Ovary (tissue), 9 donors: Measurements from ENCODE around the gene TNFRSF18. TPM values are rescaled to one million over a fixed set of nuclear protein-coding genes. Genes with fewer than 3 reads are reported as not detected.
A peak's percentile ranks its signal among the peaks of the same experiment; 100 is the strongest.

ENCODE experiments used
- DNase-seq, 5 donors: peaks; one replicate each; pipeline ENCODE4 v3.0.0-alpha.2; 2019 to 2020
- H3K27ac ChIP-seq, 2 donors: fragments of 200-600 bp; one replicate each; pipeline versions ENCODE4 v1.5.1 to v1.8.0; 2019 to 2022
- H3K27me3 ChIP-seq: fragments of 200-600 bp; one replicate; pipeline ENCODE4 v1.8.0; 2022
- H3K36me3 ChIP-seq: fragments of 200-600 bp; sonication (generic); one replicate; pipeline ENCODE4 v1.5.1; 2019
- H3K4me1 ChIP-seq: one replicate; pipeline ENCODE4 v1.8.1; 2013; ENCODE audit warnings: mild to moderate bottlenecking, moderate library complexity; ENCODE audit not compliant: insufficient read depth
- H3K4me3 ChIP-seq: fragments of 200-600 bp; sonication (generic); one replicate; pipeline ENCODE4 v1.5.1; 2017
- H3K9me3 ChIP-seq, 2 donors: fragments of 200-600 bp in 1 of 2; sonication (generic) in 1 of 2; one replicate each; pipeline versions ENCODE4 v1.5.1 to v1.8.1; 2013 to 2019; ENCODE audit warnings: mild to moderate bottlenecking in 1 of 2, moderate library complexity in 1 of 2
- CTCF ChIP-seq, 3 donors: fragments of 450-650 bp in 2 of 3; fragments of 200-600 bp in 1 of 3; IDR thresholded peaks; one replicate each; pipeline versions ENCODE4 v1.5.1 to v1.8.0; 2016 to 2022; ENCODE audit warnings: antibody characterized with exemption in 3 of 3, mild to moderate bottlenecking in 1 of 3
- EP300 ChIP-seq: sonication (generic); formaldehyde crosslinking; IDR thresholded peaks from one replicate; pipeline ENCODE4 v1.6.1; 2017; ENCODE audit warnings: antibody characterized with exemption
- POLR2A ChIP-seq: fragments of 450-650 bp; IDR thresholded peaks from one replicate; pipeline ENCODE4 v1.6.1; 2017; ENCODE audit warnings: antibody characterized with exemption, mild to moderate bottlenecking, moderate library complexity
- WGBS, 3 donors: extraction: QIAGEN DNeasy Blood & Tissue Kit in 1 of 3; methylation state at CpG; one replicate each; pipeline versions ENCODE4 v1.1.5 to v1.1.7; 2013 to 2017; 5-methylcytosine and 5-hydroxymethylcytosine counted together
- intact Hi-C, 4 donors: fragments of 100-400 bp; cut with DNase I; formaldehyde crosslinking; loops; one replicate each; pipeline versions ENCODE4 v1.11.0 to v1.15.1; 2022 to 2023
- microRNA counts: library from miRNA; unstranded; fragments of <30 nt; microRNA quantifications from one replicate; lab custom pipeline; 2016
- microRNA-seq, 3 donors: library from miRNA; unstranded; fragments of <30 nt; microRNA quantifications; one replicate each; pipeline versions ENCODE4 to v1.2.0, GENCODE V29; 2019 to 2020
- polyA plus RNA-seq, 2 donors: library from polyadenylated mRNA; stranded (reverse); fragments of 200-250 nt in 1 of 2; fragments of 350-450 nt in 1 of 2; fragmentation: Illumina TruSeq in 1 of 2; extraction: RNeasy Lipid Tissue Mini Kit (QIAGEN cat#74804) in 1 of 2; gene quantifications; one replicate each; pipeline ENCODE4 v1.2.3, GENCODE V29; 2013 to 2014
- small RNA-seq: library from RNA; depleted of rRNA; stranded (forward); fragments of <200 nt; gene quantifications from one replicate; pipeline ENCODE3, GENCODE V24; 2016
- total RNA-seq, 7 donors: library from RNA; depleted of rRNA in 2 of 7; stranded (reverse); fragments of >200 nt in 2 of 7; fragmentation: NEBNext Ultra II Directional in 3 of 7; extraction: Animal tissue kit (Norgen Biotek cat#: 25700) in 3 of 7; gene quantifications; one replicate each; pipeline versions ENCODE4 v1.1.0 to v1.2.4, GENCODE V29; 2016 to 2023
- donor health status: DM: no; HTN: no; CAD: no; lungs with moderate emphysema.
- donor health status: DM: no; HTN: no; CAD: no.
- donor health status: Bipolar disorder and iron deficiency.
- donor health status: DM: yes; HTN: yes; CAD: no.
- donor health status: DM: no; HTN: no; CAD: no.
- donor health status: DM: yes; HTN: yes; CAD: no.

The TNFRSF18 gene
- total and polyA plus RNA-seq, 9 donors, result 0.10 to 1.4 (median 0.32) TPM; not detected in 5

DNA sequence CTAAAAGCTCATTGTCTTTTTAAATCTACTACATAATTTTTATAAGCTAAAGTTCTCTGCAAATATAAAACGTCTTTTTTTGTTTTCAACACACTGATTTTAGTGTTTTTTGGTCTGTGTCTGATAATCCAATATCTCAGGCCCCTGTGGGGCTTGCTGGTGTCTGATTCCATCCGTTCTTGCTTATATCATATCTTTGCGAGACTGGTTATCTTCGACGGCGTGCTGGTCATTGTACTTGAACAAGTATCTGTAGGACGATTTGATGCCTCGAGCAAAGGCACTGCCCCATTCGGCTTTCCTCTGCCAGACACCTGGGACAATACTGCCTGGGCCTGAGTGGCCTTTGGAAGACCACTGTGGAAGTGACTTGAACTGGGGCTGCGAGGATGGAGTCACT lies 51.1 kb downstream of the TNFRSF18 start:
- Histone ChIP-seq H3K9me3 (no peaks in the 10 kb centered on the region), H3K27me3 (no peaks in the 10 kb centered on the region), H3K27ac (no peak overlapping the region), H3K4me3 (no peak overlapping the region), H3K4me1 (peaks cover 5% of the 10 kb centered on the region), H3K36me3 (no peaks in the 10 kb centered on the region)
- intact Hi-C loops, result no loop called here
- DNase-seq, result no peak
- 71 to 78% (median 77%) methylated on average over 10 of the region's 10 CpGs for WGBS, 3 donors
- TF ChIP-seq CTCF (IDR thresholded peaks at IDR 0.05) (no peak), POLR2A (no peak), EP300 (no peak)

DNA sequence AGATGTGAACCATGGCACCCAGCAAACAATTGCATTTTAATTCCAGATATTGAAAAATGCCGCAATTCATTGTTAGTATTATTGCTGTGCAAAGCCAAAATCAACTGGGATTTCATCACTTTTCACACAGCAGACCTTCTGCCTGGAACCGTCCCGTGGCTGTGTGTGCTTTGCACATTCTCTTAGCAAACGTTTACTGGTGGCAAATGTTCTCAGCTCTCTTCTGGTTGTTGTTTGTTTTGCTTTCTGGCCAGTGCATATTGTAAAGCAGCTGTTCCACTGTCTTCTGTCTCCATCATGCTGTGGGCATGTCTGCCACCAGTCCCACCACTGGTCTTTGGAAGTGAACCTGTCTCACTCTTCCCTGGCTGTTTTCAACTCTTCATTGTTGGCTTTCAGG lies 52.5 kb downstream of the TNFRSF18 start:
- no peak overlapping the region for H3K27ac ChIP-seq
- no peak for DNase-seq
- H3K27me3 ChIP-seq, result no peaks in the 10 kb centered on the region
- peaks cover 5% of the 10 kb centered on the region for H3K4me1 ChIP-seq
- WGBS, 3 donors, result 56 to 58% (median 57%) methylated on average over 4 of the region's 4 CpGs
- intact Hi-C loops, result no loop called here
- no peaks in the 10 kb centered on the region for H3K36me3 ChIP-seq
- H3K9me3 ChIP-seq, result no peaks in the 10 kb centered on the region
- no peak overlapping the region for H3K4me3 ChIP-seq
- TF ChIP-seq CTCF (IDR thresholded peaks at IDR 0.05) (no peak), POLR2A (no peak), EP300 (no peak)

MicroRNA genes within 50 kb of the gene (microRNA counts, 767-probe panel; counts per million panel counts)
- microRNA hsa-miR-200a-3p (lab: Ali Mortazavi, UCI) (530 counts per million, percentile 78 among the panel's probes with 10 or more counts), microRNA hsa-miR-200b-3p (lab: Ali Mortazavi, UCI) (1,082 counts per million, percentile 79 among the panel's probes with 10 or more counts), microRNA hsa-miR-429 (lab: Ali Mortazavi, UCI) (530 counts per million, percentile 78 among the panel's probes with 10 or more counts)

Small RNA genes within 50 kb of the gene (microRNA-seq; reads per million reads assigned to microRNA genes)
- gene MIR200A (1.1 to 80.3 (median 3.8) reads per million in 3 donors), gene MIR200B (7.1 to 332 (median 58.5) reads per million in 3 donors), gene MIR429 (1.4 to 47.3 (median 6.0) reads per million in 3 donors)

Small RNA genes within 50 kb of the gene (small RNA-seq; reads per million reads assigned to genes)
- gene MIR200A (0.45 reads per million), gene MIR200B (7.7 reads per million, percentile 83 among the genes with 10 or more reads in this experiment), gene MIR429 (0.30 reads per million)

Other genes with a start within 250 kb of the TNFRSF18 start
- 10 to 100 TPM; 17.8 to 55.2 (median 46.3) TPM for gene NOC2L, start 247.3 kb downstream of the TNFRSF18 start, total RNA-seq
- 10 to 100 TPM; 23.8 to 33.9 TPM for gene NOC2L, start 247.3 kb downstream of the TNFRSF18 start, polyA plus RNA-seq
- gene KLHL17, start 246.0 kb downstream of the TNFRSF18 start, total RNA-seq, result 1 to 10 TPM; 1.5 to 6.7 (median 2.1) TPM
- gene KLHL17, start 246.0 kb downstream of the TNFRSF18 start, polyA plus RNA-seq, result 1 to 10 TPM in 1 of 2 donors, under 1 TPM in 1; 0.13 to 2.2 TPM
- gene PLEKHN1, start 240.1 kb downstream of the TNFRSF18 start, total RNA-seq, result under 1 TPM in 5 of 7 donors, not detected in 2; 0.12 to 0.34 (median 0.20) TPM
- gene PLEKHN1, start 240.1 kb downstream of the TNFRSF18 start, polyA plus RNA-seq, result under 1 TPM in 1 of 2 donors, not detected in 1; 0.10 TPM
- under 1 TPM in 4 of 7 donors, not detected in 3; 0.07 to 0.32 (median 0.22) TPM for gene PERM1, start 224.5 kb downstream of the TNFRSF18 start, total RNA-seq
- under 1 TPM in 1 of 2 donors, not detected in 1; 0.34 TPM for gene PERM1, start 224.5 kb downstream of the TNFRSF18 start, polyA plus RNA-seq
- gene HES4, start 206.5 kb downstream of the TNFRSF18 start, total RNA-seq, result 10 to 100 TPM in 3 of 7 donors, 1 to 10 TPM in 4; 4.5 to 76.2 (median 6.1) TPM
- 1 to 10 TPM in 1 of 2 donors, not detected in 1; 8.4 TPM for gene HES4, start 206.5 kb downstream of the TNFRSF18 start, polyA plus RNA-seq
- gene ISG15, start 193.1 kb downstream of the TNFRSF18 start, total RNA-seq, result 10 to 100 TPM in 6 of 7 donors, 1 to 10 TPM in 1; 7.8 to 37.3 (median 11.4) TPM
- 10 to 100 TPM in 1 of 2 donors, not detected in 1; 83.5 TPM for gene ISG15, start 193.1 kb downstream of the TNFRSF18 start, polyA plus RNA-seq
- 100 to 1,000 TPM in 1 of 7 donors, 10 to 100 TPM in 6; 10.0 to 138 (median 14.4) TPM for gene AGRN, start 186.5 kb downstream of the TNFRSF18 start, total RNA-seq
- 10 to 100 TPM in 1 of 2 donors, 1 to 10 TPM in 1; 2.7 to 13.6 TPM for gene AGRN, start 186.5 kb downstream of the TNFRSF18 start, polyA plus RNA-seq
- gene RNF223, start 132.3 kb downstream of the TNFRSF18 start, total RNA-seq, result under 1 TPM in 2 of 7 donors, not detected in 5; 0.36 to 0.92 TPM
- gene RNF223, start 132.3 kb downstream of the TNFRSF18 start, polyA plus RNA-seq, result not detected
- gene C1orf159, start 90.5 kb downstream of the TNFRSF18 start, total RNA-seq, result 10 to 100 TPM in 4 of 7 donors, 1 to 10 TPM in 3; 5.3 to 22.1 (median 10.7) TPM
- gene C1orf159, start 90.5 kb downstream of the TNFRSF18 start, polyA plus RNA-seq, result 1 to 10 TPM in 1 of 2 donors, under 1 TPM in 1; 0.28 to 8.5 TPM
- gene TTLL10, start 32.7 kb downstream of the TNFRSF18 start, total RNA-seq, result 1 to 10 TPM in 3 of 7 donors, under 1 TPM in 2, not detected in 2; 0.60 to 7.0 (median 1.1) TPM
- gene TTLL10, start 32.7 kb downstream of the TNFRSF18 start, polyA plus RNA-seq, result not detected
- gene TNFRSF4, start 7.6 kb upstream of the TNFRSF18 start, total RNA-seq, result 1 to 10 TPM in 3 of 7 donors, under 1 TPM in 4; 0.37 to 1.8 (median 0.71) TPM
- gene TNFRSF4, start 7.6 kb upstream of the TNFRSF18 start, polyA plus RNA-seq, result 1 to 10 TPM in 1 of 2 donors, not detected in 1; 2.5 TPM
- 100 to 1,000 TPM in 4 of 7 donors, 10 to 100 TPM in 3; 57.1 to 145 (median 116) TPM for gene SDF4, start 25.4 kb upstream of the TNFRSF18 start, total RNA-seq
- gene SDF4, start 25.4 kb upstream of the TNFRSF18 start, polyA plus RNA-seq, result 100 to 1,000 TPM in 1 of 2 donors, 10 to 100 TPM in 1; 32.5 to 128 TPM
- gene B3GALT6, start 25.6 kb upstream of the TNFRSF18 start, total RNA-seq, result 10 to 100 TPM; 13.0 to 21.9 (median 18.0) TPM
- 1 to 10 TPM; 7.0 to 9.4 TPM for gene B3GALT6, start 25.6 kb upstream of the TNFRSF18 start, polyA plus RNA-seq
- gene C1QTNF12, start 40.1 kb upstream of the TNFRSF18 start, total RNA-seq, result 1 to 10 TPM in 5 of 7 donors, under 1 TPM in 2; 0.92 to 4.8 (median 1.5) TPM
- 1 to 10 TPM in 1 of 2 donors, not detected in 1; 1.2 TPM for gene C1QTNF12, start 40.1 kb upstream of the TNFRSF18 start, polyA plus RNA-seq
- gene UBE2J2, start 67.3 kb upstream of the TNFRSF18 start, total RNA-seq, result 10 to 100 TPM; 35.8 to 55.6 (median 49.3) TPM
- gene UBE2J2, start 67.3 kb upstream of the TNFRSF18 start, polyA plus RNA-seq, result 10 to 100 TPM; 36.0 to 40.4 TPM
- 10 to 100 TPM in 1 of 7 donors, 1 to 10 TPM in 6; 6.3 to 10.2 (median 9.1) TPM for gene SCNN1D, start 73.8 kb upstream of the TNFRSF18 start, total RNA-seq
- gene SCNN1D, start 73.8 kb upstream of the TNFRSF18 start, polyA plus RNA-seq, result 1 to 10 TPM in 1 of 2 donors, under 1 TPM in 1; 0.27 to 7.9 TPM
- gene ACAP3, start 101.3 kb upstream of the TNFRSF18 start, total RNA-seq, result 10 to 100 TPM; 23.1 to 62.4 (median 46.4) TPM
- gene ACAP3, start 101.3 kb upstream of the TNFRSF18 start, polyA plus RNA-seq, result 10 to 100 TPM in 1 of 2 donors, 1 to 10 TPM in 1; 3.5 to 33.4 TPM
- 10 to 100 TPM; 12.5 to 27.6 (median 21.7) TPM for gene PUSL1, start 102.0 kb upstream of the TNFRSF18 start, total RNA-seq
- gene PUSL1, start 102.0 kb upstream of the TNFRSF18 start, polyA plus RNA-seq, result 10 to 100 TPM in 1 of 2 donors, under 1 TPM in 1; 0.18 to 14.7 TPM
- gene INTS11, start 118.1 kb upstream of the TNFRSF18 start, total RNA-seq, result 100 to 1,000 TPM; 102 to 135 (median 109) TPM
- 100 to 1,000 TPM in 1 of 2 donors, 10 to 100 TPM in 1; 72.6 to 119 TPM for gene INTS11, start 118.1 kb upstream of the TNFRSF18 start, polyA plus RNA-seq
- gene CPTP, start 118.2 kb upstream of the TNFRSF18 start, total RNA-seq, result 10 to 100 TPM; 13.8 to 21.0 (median 14.8) TPM
- 10 to 100 TPM in 1 of 2 donors, 1 to 10 TPM in 1; 2.4 to 18.3 TPM for gene CPTP, start 118.2 kb upstream of the TNFRSF18 start, polyA plus RNA-seq
- under 1 TPM in 6 of 7 donors, not detected in 1; 0.07 to 0.40 (median 0.23) TPM for gene TAS1R3, start 124.7 kb upstream of the TNFRSF18 start, total RNA-seq
- gene TAS1R3, start 124.7 kb upstream of the TNFRSF18 start, polyA plus RNA-seq, result under 1 TPM in 1 of 2 donors, not detected in 1; 0.24 TPM
- gene DVL1, start 142.8 kb upstream of the TNFRSF18 start, total RNA-seq, result 10 to 100 TPM; 38.0 to 85.2 (median 64.9) TPM
- 10 to 100 TPM in 1 of 2 donors, 1 to 10 TPM in 1; 2.1 to 51.2 TPM for gene DVL1, start 142.8 kb upstream of the TNFRSF18 start, polyA plus RNA-seq
- 100 to 1,000 TPM in 5 of 7 donors, 10 to 100 TPM in 2; 63.8 to 206 (median 131) TPM for gene MXRA8, start 152.0 kb upstream of the TNFRSF18 start, total RNA-seq
- 100 to 1,000 TPM in 1 of 2 donors, 10 to 100 TPM in 1; 40.3 to 193 TPM for gene MXRA8, start 152.0 kb upstream of the TNFRSF18 start, polyA plus RNA-seq
- 10 to 100 TPM; 63.7 to 94.0 (median 73.2) TPM for gene AURKAIP1, start 168.6 kb upstream of the TNFRSF18 start, total RNA-seq
- gene AURKAIP1, start 168.6 kb upstream of the TNFRSF18 start, polyA plus RNA-seq, result 10 to 100 TPM in 1 of 2 donors, 1 to 10 TPM in 1; 6.0 to 81.3 TPM
- gene CCNL2, start 192.7 kb upstream of the TNFRSF18 start, total RNA-seq, result 100 to 1,000 TPM; 159 to 245 (median 196) TPM
- gene CCNL2, start 192.7 kb upstream of the TNFRSF18 start, polyA plus RNA-seq, result 100 to 1,000 TPM in 1 of 2 donors, 10 to 100 TPM in 1; 71.1 to 217 TPM
- 100 to 1,000 TPM in 1 of 7 donors, 10 to 100 TPM in 6; 79.9 to 130 (median 93.1) TPM for gene MRPL20, start 200.7 kb upstream of the TNFRSF18 start, total RNA-seq
- gene MRPL20, start 200.7 kb upstream of the TNFRSF18 start, polyA plus RNA-seq, result 100 to 1,000 TPM; 113 to 120 TPM
- gene ANKRD65, start 214.7 kb upstream of the TNFRSF18 start, total RNA-seq, result 10 to 100 TPM in 5 of 7 donors, 1 to 10 TPM in 2; 4.5 to 48.8 (median 16.4) TPM
- gene ANKRD65, start 214.7 kb upstream of the TNFRSF18 start, polyA plus RNA-seq, result 10 to 100 TPM in 1 of 2 donors, 1 to 10 TPM in 1; 5.0 to 13.3 TPM
- 10 to 100 TPM; 11.1 to 73.5 (median 44.9) TPM for gene VWA1, start 229.1 kb upstream of the TNFRSF18 start, total RNA-seq
- gene VWA1, start 229.1 kb upstream of the TNFRSF18 start, polyA plus RNA-seq, result 10 to 100 TPM in 1 of 2 donors, under 1 TPM in 1; 0.20 to 14.2 TPM
- 1 to 10 TPM in 6 of 7 donors, under 1 TPM in 1; 0.53 to 5.3 (median 3.6) TPM for gene ATAD3C, start 243.1 kb upstream of the TNFRSF18 start, total RNA-seq
- 1 to 10 TPM in 1 of 2 donors, under 1 TPM in 1; 0.83 to 4.3 TPM for gene ATAD3C, start 243.1 kb upstream of the TNFRSF18 start, polyA plus RNA-seq